ENCODE measurements around the gene PRDM2.

The PRDM2 gene

DNA sequence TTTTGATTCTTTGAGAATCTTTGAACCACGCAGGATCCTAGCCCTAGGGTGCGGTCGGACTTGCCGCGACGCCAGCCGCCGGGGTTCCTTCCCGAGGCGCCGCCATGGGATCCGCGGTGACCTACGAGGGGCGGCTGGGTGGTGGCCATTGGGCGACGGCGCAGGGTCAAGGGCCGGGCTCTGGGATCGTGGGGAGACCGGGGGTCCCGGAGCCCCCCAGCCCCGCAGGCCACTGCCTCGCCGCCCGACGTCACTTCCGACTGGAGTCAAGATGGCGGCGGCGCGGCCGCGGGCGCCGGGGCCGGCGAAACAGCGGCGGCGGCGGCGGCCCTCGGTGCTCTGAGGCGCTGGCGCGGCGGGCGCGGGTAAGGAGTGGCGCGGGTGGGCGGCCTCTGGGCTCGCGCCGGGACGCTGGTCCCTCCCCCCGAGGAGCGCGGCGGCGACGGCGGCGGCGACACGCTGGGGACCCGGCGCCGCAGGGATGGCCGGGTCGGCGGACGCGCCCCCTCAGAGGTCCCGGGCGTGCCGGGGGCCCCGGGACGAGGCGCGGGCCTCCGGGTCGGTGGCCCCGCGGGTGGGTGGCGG, at the start of gene PRDM2:
Gene PRDM2 (plus strand): TSS at position 253 of the 585 bp plus-strand sequence. CDS start 15,418 bp downstream, outside the sequence.
- Histone ChIP-seq H3K27ac (ENCODE audit: low read depth, low read length) (peak within 1 kb of the TSS; percentile 87), H3K36me3 (ENCODE audit: control insufficient read depth, insufficient read depth, low read length) (no peaks in the 10 kb centered on the region), H3K27me3 (ENCODE audit: control insufficient read depth, insufficient read depth, low read length) (no peaks in the 10 kb centered on the region), H3K4me3 (ENCODE audit: low read length) (peak within 1 kb of the TSS; percentile 61), H3K9ac (ENCODE audit: low read length) (peak within 1 kb of the TSS; percentile 50), H3K4me1 (ENCODE audit: control insufficient read depth, insufficient read depth, low read length) (peaks cover 5% of the 10 kb centered on the region)

GRCh38 chr1:13651279-13651678, 48.7 kb upstream of the PRDM2 start:
- no peak overlapping the region for H3K4me3 ChIP-seq (ENCODE audit: low read length)
- H3K27me3 ChIP-seq (ENCODE audit: control insufficient read depth, insufficient read depth, low read length): no peaks in the 10 kb centered on the region
- no peak overlapping the region for H3K9ac ChIP-seq (ENCODE audit: low read length)
- H3K27ac ChIP-seq (ENCODE audit: low read depth, low read length): no peak overlapping the region
- no peaks in the 10 kb centered on the region for H3K4me1 ChIP-seq (ENCODE audit: control insufficient read depth, insufficient read depth, low read length)
- H3K36me3 ChIP-seq (ENCODE audit: control insufficient read depth, insufficient read depth, low read length): no peaks in the 10 kb centered on the region

- Histone ChIP-seq H3K4me1 (ENCODE audit: control insufficient read depth, insufficient read depth, low read length) (no peaks in the 10 kb centered on the region), H3K27ac (ENCODE audit: low read depth, low read length) (no peak overlapping the region), H3K27me3 (ENCODE audit: control insufficient read depth, insufficient read depth, low read length) (no peaks in the 10 kb centered on the region), H3K4me3 (ENCODE audit: low read length) (no peak overlapping the region), H3K36me3 (ENCODE audit: control insufficient read depth, insufficient read depth, low read length) (no peaks in the 10 kb centered on the region), H3K9ac (ENCODE audit: low read length) (no peak overlapping the region)
These were observed 47.8 kb upstream of the PRDM2 start for GRCh38 chr1:13652238-13652637.

DNA sequence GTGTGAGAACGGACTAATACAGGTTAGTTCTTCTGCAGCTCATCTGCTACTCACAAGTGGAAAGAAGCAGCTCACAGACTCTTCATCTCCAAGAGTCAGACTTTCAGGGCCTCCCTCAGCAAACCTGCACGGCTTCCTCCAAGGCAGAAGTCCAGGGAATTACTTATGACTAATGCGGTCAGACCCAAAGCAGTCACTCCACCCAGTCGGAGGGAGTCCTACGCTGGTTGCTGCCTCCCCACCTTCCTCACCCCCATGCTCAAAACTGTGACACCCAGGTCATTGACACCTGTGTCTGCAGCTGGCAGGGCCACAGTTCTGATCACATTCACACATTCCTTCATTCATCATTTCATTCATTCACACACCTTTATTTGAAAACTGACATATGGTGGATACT, 38.4 kb upstream of the PRDM2 start:
- Histone ChIP-seq H3K9ac (ENCODE audit: low read length) (no peak overlapping the region), H3K27me3 (ENCODE audit: control insufficient read depth, insufficient read depth, low read length) (no peaks in the 10 kb centered on the region), H3K4me1 (ENCODE audit: control insufficient read depth, insufficient read depth, low read length) (no peaks in the 10 kb centered on the region), H3K27ac (ENCODE audit: low read depth, low read length) (no peak overlapping the region), H3K4me3 (ENCODE audit: low read length) (no peak overlapping the region), H3K36me3 (ENCODE audit: control insufficient read depth, insufficient read depth, low read length) (no peaks in the 10 kb centered on the region)

GRCh38 chr1:13662493-13662892, 37.5 kb upstream of the PRDM2 start:
- Histone ChIP-seq H3K4me1 (ENCODE audit: control insufficient read depth, insufficient read depth, low read length) (no peaks in the 10 kb centered on the region), H3K27ac (ENCODE audit: low read depth, low read length) (no peak overlapping the region), H3K9ac (ENCODE audit: low read length) (no peak overlapping the region), H3K27me3 (ENCODE audit: control insufficient read depth, insufficient read depth, low read length) (no peaks in the 10 kb centered on the region), H3K4me3 (ENCODE audit: low read length) (no peak overlapping the region), H3K36me3 (ENCODE audit: control insufficient read depth, insufficient read depth, low read length) (no peaks in the 10 kb centered on the region)

DNA sequence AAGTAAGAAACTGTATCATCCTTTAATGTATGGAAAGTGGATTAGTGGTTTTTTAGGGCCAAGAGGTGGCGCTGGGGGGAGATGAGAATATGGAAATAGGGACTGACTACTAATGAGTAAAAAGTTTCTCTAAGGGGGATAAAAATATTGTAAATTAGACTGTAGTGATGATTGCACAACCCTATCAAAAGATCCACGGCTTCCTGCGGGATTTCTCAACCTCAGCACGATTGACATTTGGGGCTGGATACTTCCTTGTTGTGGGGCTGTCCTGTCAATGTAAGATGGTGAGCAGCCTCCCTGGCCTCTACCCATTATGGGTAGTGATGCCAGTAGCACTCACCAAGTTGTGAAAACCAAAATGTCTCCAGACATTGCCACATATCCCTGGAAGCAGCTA, 36.0 kb upstream of the PRDM2 start:
- H3K4me3 ChIP-seq (ENCODE audit: low read length): no peak overlapping the region
- no peaks in the 10 kb centered on the region for H3K36me3 ChIP-seq (ENCODE audit: control insufficient read depth, insufficient read depth, low read length)
- H3K27me3 ChIP-seq (ENCODE audit: control insufficient read depth, insufficient read depth, low read length): no peaks in the 10 kb centered on the region
- no peak overlapping the region for H3K27ac ChIP-seq (ENCODE audit: low read depth, low read length)
- H3K9ac ChIP-seq (ENCODE audit: low read length): no peak overlapping the region
- H3K4me1 ChIP-seq (ENCODE audit: control insufficient read depth, insufficient read depth, low read length): no peaks in the 10 kb centered on the region

GRCh38 chr1:13664451-13664850, 35.5 kb upstream of the PRDM2 start:
- no peak overlapping the region for H3K4me3 ChIP-seq (ENCODE audit: low read length)
- no peak overlapping the region for H3K9ac ChIP-seq (ENCODE audit: low read length)
- no peaks in the 10 kb centered on the region for H3K4me1 ChIP-seq (ENCODE audit: control insufficient read depth, insufficient read depth, low read length)
- no peaks in the 10 kb centered on the region for H3K36me3 ChIP-seq (ENCODE audit: control insufficient read depth, insufficient read depth, low read length)
- no peak overlapping the region for H3K27ac ChIP-seq (ENCODE audit: low read depth, low read length)
- H3K27me3 ChIP-seq (ENCODE audit: control insufficient read depth, insufficient read depth, low read length): no peaks in the 10 kb centered on the region

- Histone ChIP-seq H3K27ac (ENCODE audit: low read depth, low read length) (no peak overlapping the region), H3K27me3 (ENCODE audit: control insufficient read depth, insufficient read depth, low read length) (no peaks in the 10 kb centered on the region), H3K4me1 (ENCODE audit: control insufficient read depth, insufficient read depth, low read length) (no peaks in the 10 kb centered on the region), H3K4me3 (ENCODE audit: low read length) (no peak overlapping the region), H3K36me3 (ENCODE audit: control insufficient read depth, insufficient read depth, low read length) (no peaks in the 10 kb centered on the region), H3K9ac (ENCODE audit: low read length) (no peak overlapping the region)
These were observed 33.7 kb upstream of the PRDM2 start for GRCh38 chr1:13666317-13666716.

DNA sequence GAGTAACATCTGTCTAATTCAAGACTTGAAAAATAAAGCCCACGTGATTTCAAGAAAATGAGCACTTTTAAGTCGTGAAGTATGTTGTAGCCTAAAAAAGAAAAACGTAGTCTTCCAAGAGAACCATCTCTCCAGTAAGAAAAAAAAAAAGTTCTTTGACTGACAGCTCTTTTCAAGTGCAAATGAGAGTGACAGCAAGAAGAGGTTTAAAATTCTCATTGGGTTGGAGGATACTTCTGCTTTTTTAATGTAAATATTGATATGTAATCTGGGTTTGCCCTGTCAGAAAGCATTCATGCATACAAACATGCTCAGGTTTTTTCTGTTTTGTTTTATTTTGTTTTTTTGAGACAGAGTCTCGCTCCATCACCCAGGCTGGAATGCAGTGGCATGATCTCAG, 32.3 kb upstream of the PRDM2 start:
- H3K27me3 ChIP-seq (ENCODE audit: control insufficient read depth, insufficient read depth, low read length): no peaks in the 10 kb centered on the region
- no peak overlapping the region for H3K27ac ChIP-seq (ENCODE audit: low read depth, low read length)
- no peaks in the 10 kb centered on the region for H3K4me1 ChIP-seq (ENCODE audit: control insufficient read depth, insufficient read depth, low read length)
- no peaks in the 10 kb centered on the region for H3K36me3 ChIP-seq (ENCODE audit: control insufficient read depth, insufficient read depth, low read length)
- no peak overlapping the region for H3K4me3 ChIP-seq (ENCODE audit: low read length)
- H3K9ac ChIP-seq (ENCODE audit: low read length): no peak overlapping the region

DNA sequence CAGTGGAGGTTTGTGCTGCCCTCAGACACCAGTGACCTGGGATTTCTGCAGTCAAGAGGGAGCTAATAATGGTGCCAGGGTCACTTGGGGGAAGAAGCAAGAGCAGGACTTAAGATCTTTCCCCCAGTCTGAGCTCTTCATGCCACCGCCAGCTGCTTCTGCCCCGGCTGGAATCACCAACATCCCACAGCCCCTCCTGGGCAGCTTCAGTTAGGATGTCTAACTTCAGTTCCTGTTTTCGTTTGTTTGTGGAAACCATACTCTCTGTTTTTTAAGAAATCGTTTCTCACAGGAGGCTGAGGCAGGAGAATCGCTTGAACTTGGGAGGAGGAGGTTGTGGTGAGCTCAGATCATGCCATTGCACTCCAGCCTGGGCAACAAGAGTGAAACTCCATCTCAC, 25.6 kb upstream of the PRDM2 start:
- H3K36me3 ChIP-seq (ENCODE audit: control insufficient read depth, insufficient read depth, low read length): no peaks in the 10 kb centered on the region
- no peaks in the 10 kb centered on the region for H3K4me1 ChIP-seq (ENCODE audit: control insufficient read depth, insufficient read depth, low read length)
- no peak overlapping the region for H3K4me3 ChIP-seq (ENCODE audit: low read length)
- H3K9ac ChIP-seq (ENCODE audit: low read length): no peak overlapping the region
- H3K27me3 ChIP-seq (ENCODE audit: control insufficient read depth, insufficient read depth, low read length): no peaks in the 10 kb centered on the region
- no peak overlapping the region for H3K27ac ChIP-seq (ENCODE audit: low read depth, low read length)

GRCh38 chr1:13675151-13675651, 24.8 kb upstream of the PRDM2 start:
- no peaks in the 10 kb centered on the region for H3K4me1 ChIP-seq (ENCODE audit: control insufficient read depth, insufficient read depth, low read length)
- H3K27ac ChIP-seq (ENCODE audit: low read depth, low read length): no peak overlapping the region
- no peaks in the 10 kb centered on the region for H3K27me3 ChIP-seq (ENCODE audit: control insufficient read depth, insufficient read depth, low read length)
- H3K4me3 ChIP-seq (ENCODE audit: low read length): no peak overlapping the region
- H3K9ac ChIP-seq (ENCODE audit: low read length): no peak overlapping the region
- H3K36me3 ChIP-seq (ENCODE audit: control insufficient read depth, insufficient read depth, low read length): no peaks in the 10 kb centered on the region

DNA sequence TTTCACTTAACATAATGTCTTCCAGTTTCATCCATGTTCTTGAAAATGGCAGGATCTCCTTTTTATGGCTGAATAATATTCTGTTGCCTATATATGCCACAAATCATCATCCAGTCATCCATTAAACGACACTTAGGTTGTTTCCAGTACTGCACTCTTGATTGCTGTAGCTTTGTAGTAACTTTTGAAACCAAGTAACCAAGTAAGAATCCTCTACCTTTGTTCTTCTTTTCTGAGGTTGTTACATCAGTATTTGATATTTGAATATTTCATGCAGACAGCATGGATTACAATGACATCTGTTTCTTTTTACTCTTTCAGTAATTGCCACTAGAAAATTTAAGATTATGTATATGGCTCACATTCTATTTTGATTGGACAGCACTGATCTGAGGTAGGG, 22.1 kb upstream of the PRDM2 start:
- Histone ChIP-seq H3K36me3 (ENCODE audit: control insufficient read depth, insufficient read depth, low read length) (no peaks in the 10 kb centered on the region), H3K4me1 (ENCODE audit: control insufficient read depth, insufficient read depth, low read length) (no peaks in the 10 kb centered on the region), H3K27ac (ENCODE audit: low read depth, low read length) (no peak overlapping the region), H3K9ac (ENCODE audit: low read length) (no peak overlapping the region), H3K27me3 (ENCODE audit: control insufficient read depth, insufficient read depth, low read length) (no peaks in the 10 kb centered on the region), H3K4me3 (ENCODE audit: low read length) (no peak overlapping the region)

GRCh38 chr1:13679651-13680050, 20.3 kb upstream of the PRDM2 start:
- Histone ChIP-seq H3K4me1 (ENCODE audit: control insufficient read depth, insufficient read depth, low read length) (no peaks in the 10 kb centered on the region), H3K27ac (ENCODE audit: low read depth, low read length) (no peak overlapping the region), H3K27me3 (ENCODE audit: control insufficient read depth, insufficient read depth, low read length) (no peaks in the 10 kb centered on the region), H3K4me3 (ENCODE audit: low read length) (no peak overlapping the region), H3K36me3 (ENCODE audit: control insufficient read depth, insufficient read depth, low read length) (no peaks in the 10 kb centered on the region), H3K9ac (ENCODE audit: low read length) (no peak overlapping the region)

All from rectal smooth muscle tissue (tissue), 1 donor.